ENCODE data around the gene SLC66A2. TPM values are rescaled to one million over a fixed set of nuclear protein-coding genes. Genes with fewer than 3 reads are reported as not detected.

Gene SLC66A2
- total RNA-seq, 2 donors from 2014 or later: 30.4 to 50.8 TPM

DNA sequence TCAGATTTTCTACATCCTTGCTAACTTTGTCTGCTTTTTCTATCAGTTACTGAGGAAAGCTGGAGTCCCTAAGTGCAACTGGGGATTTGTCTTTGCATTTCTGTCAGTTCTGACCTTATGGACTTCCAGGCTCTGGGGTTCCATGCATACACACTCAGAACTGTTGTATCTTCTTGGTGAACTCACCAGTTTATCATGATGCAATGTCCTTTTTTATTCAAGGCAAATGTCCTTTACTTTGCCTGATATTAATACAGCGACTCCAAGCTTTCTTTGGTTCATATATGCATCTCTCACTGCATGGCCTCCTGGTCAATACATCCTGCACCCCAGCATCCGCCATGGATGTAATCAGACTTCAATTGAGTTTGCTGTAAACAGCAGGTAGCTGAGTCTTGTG lies 44.7 kb downstream of the SLC66A2 start:
- intact Hi-C loops (cut with DNase I): no loop called here
- Histone ChIP-seq H3K27ac (no peak overlapping the region), H3K4me3 (no peak overlapping the region), H3K4me1 (no peaks in the 10 kb centered on the region), H3K27me3 (no peaks in the 10 kb centered on the region), H3K36me3 (replicated peaks in 1 of 2; ENCODE audit: insufficient read depth in 1 of 2, low read depth in 2 of 2) (peaks cover 9 to 11% of the 10 kb centered on the region in 2 donors), H3K9me3 (no peaks in the 10 kb centered on the region)
- WGBS, 2 donors: 98 to 100% methylated on average over 2 of the region's 2 CpGs
- no peak for DNase-seq
- no peak for TF ChIP-seq POLR2A (IDR thresholded peaks at IDR 0.05)
- TF ChIP-seq, protein P1, sequence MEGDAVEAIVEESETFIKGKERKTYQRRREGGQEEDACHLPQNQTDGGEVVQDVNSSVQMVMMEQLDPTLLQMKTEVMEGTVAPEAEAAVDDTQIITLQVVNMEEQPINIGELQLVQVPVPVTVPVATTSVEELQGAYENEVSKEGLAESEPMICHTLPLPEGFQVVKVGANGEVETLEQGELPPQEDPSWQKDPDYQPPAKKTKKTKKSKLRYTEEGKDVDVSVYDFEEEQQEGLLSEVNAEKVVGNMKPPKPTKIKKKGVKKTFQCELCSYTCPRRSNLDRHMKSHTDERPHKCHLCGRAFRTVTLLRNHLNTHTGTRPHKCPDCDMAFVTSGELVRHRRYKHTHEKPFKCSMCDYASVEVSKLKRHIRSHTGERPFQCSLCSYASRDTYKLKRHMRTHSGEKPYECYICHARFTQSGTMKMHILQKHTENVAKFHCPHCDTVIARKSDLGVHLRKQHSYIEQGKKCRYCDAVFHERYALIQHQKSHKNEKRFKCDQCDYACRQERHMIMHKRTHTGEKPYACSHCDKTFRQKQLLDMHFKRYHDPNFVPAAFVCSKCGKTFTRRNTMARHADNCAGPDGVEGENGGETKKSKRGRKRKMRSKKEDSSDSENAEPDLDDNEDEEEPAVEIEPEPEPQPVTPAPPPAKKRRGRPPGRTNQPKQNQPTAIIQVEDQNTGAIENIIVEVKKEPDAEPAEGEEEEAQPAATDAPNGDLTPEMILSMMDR (IDR thresholded peaks at IDR 0.05): no peak
- ATAC-seq: no peak

DNA sequence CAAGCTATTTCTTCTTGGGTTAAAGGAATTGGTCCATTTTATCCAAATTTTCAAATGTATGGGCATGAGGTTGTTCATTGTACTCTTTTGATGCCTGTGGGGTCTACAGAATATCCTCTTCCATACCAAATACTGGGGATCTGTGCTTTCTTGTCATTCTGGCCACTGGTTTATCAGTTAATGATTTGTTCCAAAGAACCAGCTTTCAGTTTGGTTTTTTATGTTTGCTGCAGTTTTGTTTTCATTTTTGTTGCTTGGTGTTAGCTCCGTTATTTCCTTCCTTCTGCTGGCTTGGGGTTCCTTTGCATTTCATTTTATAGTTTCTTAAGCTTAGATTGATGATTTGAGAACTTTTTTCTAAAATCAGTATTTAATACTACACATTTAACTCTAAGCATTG lies 45.5 kb downstream of the SLC66A2 start:
- no peaks in the 10 kb centered on the region for H3K4me1 ChIP-seq
- 84 to 92% methylated on average over 1 of the region's 1 CpG for WGBS, 2 donors
- no peak for DNase-seq
- intact Hi-C loops (cut with DNase I): no loop called here
- no peak overlapping the region for H3K27ac ChIP-seq
- no peak overlapping the region for H3K4me3 ChIP-seq
- H3K36me3 ChIP-seq (replicated peaks in 1 of 2; ENCODE audit: insufficient read depth in 1 of 2, low read depth in 2 of 2): peaks cover 9 to 11% of the 10 kb centered on the region in 2 donors
- no peak for TF ChIP-seq POLR2A (IDR thresholded peaks at IDR 0.05)
- TF ChIP-seq, protein P1 (IDR thresholded peaks at IDR 0.05): no peak
- H3K27me3 ChIP-seq: no peaks in the 10 kb centered on the region
- ATAC-seq: no peak
- no peaks in the 10 kb centered on the region for H3K9me3 ChIP-seq

DNA sequence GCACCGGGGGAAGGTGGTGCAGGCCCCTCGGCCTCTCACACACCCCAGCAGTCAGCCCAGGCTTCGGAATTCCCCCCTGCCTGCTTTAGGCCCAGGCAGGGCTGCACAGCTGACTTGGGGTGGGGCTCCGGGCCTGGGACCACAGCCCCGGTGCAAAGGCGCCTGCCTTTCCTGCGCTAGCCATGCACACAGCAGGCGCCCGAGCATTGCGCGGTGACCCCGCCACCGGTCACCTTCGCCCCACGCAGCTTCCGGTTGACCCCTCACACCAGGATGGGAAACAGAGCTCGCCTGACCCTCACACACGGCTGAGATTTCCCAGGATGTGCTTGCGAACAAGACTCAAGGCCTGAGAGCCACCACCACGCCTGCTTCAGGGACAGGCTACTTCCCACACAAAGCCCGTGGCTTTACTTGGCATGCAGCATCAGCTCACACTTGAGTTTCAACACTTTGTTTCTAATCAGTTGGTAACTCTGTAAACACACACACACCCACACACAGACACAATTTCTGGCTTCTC lies 46.0 kb downstream of the SLC66A2 start:
- H3K36me3 ChIP-seq (replicated peaks in 1 of 2; ENCODE audit: insufficient read depth in 1 of 2, low read depth in 2 of 2): peaks cover 9 to 11% of the 10 kb centered on the region in 2 donors
- no peaks in the 10 kb centered on the region for H3K27me3 ChIP-seq
- ATAC-seq (no peak), DNase-seq (peak in 1 of 4 donors; percentile 5)
- H3K9me3 ChIP-seq: peaks cover 0 to under 1% (median 0%) of the 10 kb centered on the region in 3 donors
- no peak for TF ChIP-seq POLR2A (IDR thresholded peaks at IDR 0.05)
- TF ChIP-seq, protein P1 (IDR thresholded peaks at IDR 0.05): no peak
- intact Hi-C loops (cut with DNase I): no loop called here
- H3K27ac ChIP-seq: no peak overlapping the region
- no peaks in the 10 kb centered on the region for H3K4me1 ChIP-seq
- WGBS, 2 donors: 93% methylated on average over 11 to 21 of the region's 21 CpGs
- H3K4me3 ChIP-seq: no peak overlapping the region

DNA sequence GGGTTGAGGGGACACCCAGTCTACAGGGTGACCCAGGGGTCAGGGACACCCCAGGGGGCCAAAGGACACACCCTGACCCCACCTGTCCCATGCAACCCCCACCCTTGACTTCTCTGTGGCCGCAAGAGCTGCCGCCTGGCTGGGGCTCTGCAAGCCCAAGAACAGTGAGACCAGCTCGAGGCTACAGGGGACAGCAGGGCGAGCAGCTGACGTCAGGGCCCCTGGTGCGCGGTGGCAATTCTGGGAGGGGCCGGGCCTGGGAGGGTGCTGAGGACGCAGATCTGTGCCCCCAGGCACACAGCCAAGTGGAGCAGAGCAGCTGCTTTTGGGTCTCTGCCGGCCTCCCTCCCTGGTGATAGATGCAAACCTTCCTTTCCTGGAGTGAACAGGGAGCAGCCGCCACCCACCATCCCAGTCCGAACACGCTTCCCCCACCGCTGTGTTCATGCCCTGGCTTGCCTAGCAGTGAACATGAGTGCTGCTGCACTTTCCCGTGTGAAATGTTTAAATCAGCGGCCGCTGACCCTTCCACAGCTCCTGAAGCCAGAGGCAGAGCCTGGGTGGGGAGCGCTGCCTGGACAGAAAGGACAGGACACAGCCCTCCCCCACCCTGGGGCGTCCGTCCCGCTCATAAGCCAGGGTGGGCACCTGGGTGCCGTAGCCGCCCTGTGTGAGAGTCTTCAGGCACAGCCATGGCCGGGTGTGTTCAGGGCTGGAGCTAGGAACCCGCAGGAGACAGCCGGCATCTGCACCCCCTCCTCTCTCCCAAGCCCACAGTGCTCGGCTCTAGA lies 46.9 kb downstream of the SLC66A2 start:
- ATAC-seq (no peak), DNase-seq (peak in 1 of 4 donors; percentile 5)
- H3K36me3 ChIP-seq (replicated peaks in 1 of 2; ENCODE audit: insufficient read depth in 1 of 2, low read depth in 2 of 2): peaks cover 9 to 11% of the 10 kb centered on the region in 2 donors
- intact Hi-C loops (cut with DNase I): no loop called here
- no peaks in the 10 kb centered on the region for H3K4me1 ChIP-seq
- 95 to 96% methylated on average over 4 to 27 of the region's 27 CpGs for WGBS, 2 donors
- TF ChIP-seq, protein P1 (IDR thresholded peaks at IDR 0.05): no peak
- TF ChIP-seq POLR2A (IDR thresholded peaks at IDR 0.05): no peak
- H3K27ac ChIP-seq: no peak overlapping the region
- no peaks in the 10 kb centered on the region for H3K27me3 ChIP-seq
- H3K4me3 ChIP-seq: no peak overlapping the region
- H3K9me3 ChIP-seq: peaks cover 0 to 8% (median 0%) of the 10 kb centered on the region in 3 donors
